Kidney (tissue), 14 donors: ENCODE measurements around the gene TFE3. TPM values are rescaled to one million over a fixed set of nuclear protein-coding genes. Genes with fewer than 3 reads are reported as not detected.

Experiments used
- DNase-seq, 5 donors: peaks; one replicate each; pipeline ENCODE4 v3.0.0-alpha.2; 2013 to 2020
- FAIRE-seq: peaks from 2 replicates; lab custom pipeline; 2012; peaks lifted over from hg19 to GRCh38; lab: Jason Lieb, UNC
- H3K27ac ChIP-seq, 2 donors: one replicate each; pipeline ENCODE4 v1.7.0; 2013; ENCODE audit warnings: low read depth in 2 of 2, low read length in 2 of 2, inconsistent platforms in 1 of 2
- H3K27me3 ChIP-seq: one replicate; pipeline ENCODE4 v1.7.1; 2013; ENCODE audit warnings: low read length, inconsistent platforms; ENCODE audit not compliant: control insufficient read depth, insufficient read depth
- H3K36me3 ChIP-seq, 3 donors: one replicate each; pipeline versions ENCODE4 v1.7.0 to v1.7.1; 2013; ENCODE audit warnings: low read length in 3 of 3, control low read depth in 1 of 3, inconsistent platforms in 1 of 3; ENCODE audit not compliant: insufficient read depth in 3 of 3, control insufficient read depth in 2 of 3
- H3K4me1 ChIP-seq, 3 donors: one replicate each; pipeline versions ENCODE4 v1.7.0 to v1.7.1; 2013; ENCODE audit warnings: low read length in 3 of 3, inconsistent platforms in 1 of 3, low read depth in 1 of 3; ENCODE audit not compliant: control insufficient read depth in 2 of 3, insufficient read depth in 2 of 3
- H3K4me3 ChIP-seq, 3 donors: one replicate each; pipeline versions ENCODE4 v1.7.0 to v1.8.1; 2013; ENCODE audit warnings: low read length in 3 of 3, control low read depth in 1 of 3, inconsistent platforms in 1 of 3
- H3K9ac ChIP-seq, 3 donors: one replicate each; pipeline versions ENCODE4 v1.7.0 to v1.7.1; 2013; ENCODE audit warnings: low read length in 3 of 3, control low read depth in 1 of 3, inconsistent platforms in 1 of 3
- H3K9me3 ChIP-seq, 3 donors: one replicate each; pipeline versions ENCODE4 v1.7.0 to v1.7.1; 2013; ENCODE audit warnings: low read length in 3 of 3, control low read depth in 1 of 3, inconsistent platforms in 1 of 3; ENCODE audit not compliant: control insufficient read depth in 2 of 3, insufficient read depth in 1 of 3
- CTCF ChIP-seq: IDR thresholded peaks from 3 replicates; pipeline ENCODE4 v1.5.1; 2012; ENCODE audit warnings: mild to moderate bottlenecking, moderate library complexity, borderline replicate concordance; ENCODE audit not compliant: insufficient read depth; ENCODE audit errors: extremely low read depth
- intact Hi-C: fragments of 100-400 bp; cut with DNase I; formaldehyde crosslinking; loops from one replicate; pipeline ENCODE4 v1.11.1; 2022
- polyA plus RNA-seq: library from polyadenylated mRNA; stranded (reverse); fragments of 350-450 nt; fragmentation: Illumina TruSeq; extraction: RNeasy Lipid Tissue Mini Kit (QIAGEN cat#74804); gene quantifications from one replicate; pipeline ENCODE4 v1.2.3, GENCODE V29; 2014; ENCODE audit warnings: low read depth, low replicate concordance; ENCODE audit not compliant: insufficient read depth
- total RNA-seq: library from RNA; stranded (reverse); fragmentation: NEBNext Ultra II Directional; extraction: Animal tissue kit (Norgen Biotek cat#: 25700); gene quantifications from one replicate; pipeline ENCODE4 v1.2.1, GENCODE V29; 2021
- donor health status: control.
- donor health status: control.
- donor health status: control.
- donor health status: control.
- donor health status: control.
- donor health status: DM: yes; HTN: yes; CAD: no.
- donor health status: Normal renal cell carcinoma (clear cell type).

TFE3 gene
- total and polyA plus RNA-seq, 2 donors from 2014 or later: 32.8 to 47.3 TPM

DNA sequence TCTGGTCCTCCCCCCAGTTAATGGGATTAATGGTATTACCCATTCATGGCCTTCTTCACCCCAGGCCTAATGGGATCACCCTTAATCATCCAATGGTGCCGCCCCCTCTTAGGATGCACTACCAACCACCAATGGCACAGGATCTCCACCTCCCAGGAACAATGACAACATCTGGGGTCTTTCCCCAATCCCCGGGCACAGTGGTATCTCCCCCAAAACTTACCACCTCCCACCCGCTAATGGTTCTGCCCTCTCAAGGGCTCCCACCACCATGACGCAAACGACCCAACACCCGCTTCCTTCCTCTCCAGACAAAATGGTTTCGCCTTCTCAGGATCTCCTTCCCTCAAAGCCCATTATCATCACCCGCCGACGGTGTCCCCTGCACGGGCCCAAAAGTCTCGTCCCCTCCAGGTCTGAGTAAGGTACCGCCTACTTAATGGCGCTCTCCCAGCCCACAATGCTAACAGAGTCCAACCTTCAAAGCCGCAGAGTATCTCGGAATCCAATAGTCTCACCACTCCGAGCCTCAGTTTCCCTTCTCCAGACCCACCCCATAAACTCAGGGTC, 41.6 kb downstream of the TFE3 start:
- Histone ChIP-seq H3K9ac (peak overlapping the region; percentile 77 to 81 (median 80)), H3K4me1 (peaks cover 0 to 6% (median 0%) of the 10 kb centered on the region in 3 donors), H3K4me3 (peak overlapping the region; percentile 91 to 97 (median 92)), H3K27me3 (no peaks in the 10 kb centered on the region), H3K9me3 (no peaks in the 10 kb centered on the region), H3K36me3 (peaks cover 3 to 5% (median 4%) of the 10 kb centered on the region in 3 donors), H3K27ac (peak overlapping the region; percentile 57 to 90)
- DNase-seq (peak in 4 of 5 donors; percentile 17 to 58 (median 40)), FAIRE-seq (no peak)
- no peak for TF ChIP-seq CTCF
- intact Hi-C loops: no loop called here

- Histone ChIP-seq H3K36me3 (peaks cover 3 to 5% (median 4%) of the 10 kb centered on the region in 3 donors), H3K9ac (no peak overlapping the region), H3K27me3 (no peaks in the 10 kb centered on the region), H3K9me3 (no peaks in the 10 kb centered on the region), H3K27ac (no peak overlapping the region), H3K4me1 (peaks cover 0 to 6% (median 0%) of the 10 kb centered on the region in 3 donors), H3K4me3 (no peak overlapping the region)
- DNase-seq (no peak), FAIRE-seq (no peak)
- intact Hi-C loops: no loop called here
- TF ChIP-seq CTCF: no peak
Measured at GRCh38 chrX:49000636-49001035, 42.5 kb downstream of the TFE3 start.

- peaks cover 0 to 6% (median 0%) of the 10 kb centered on the region in 3 donors for H3K4me1 ChIP-seq
- no peak overlapping the region for H3K9ac ChIP-seq
- no peak for FAIRE-seq
- H3K27ac ChIP-seq: no peak overlapping the region
- no peak for TF ChIP-seq CTCF
- H3K4me3 ChIP-seq: no peak overlapping the region
- DNase-seq: no peak
- no peaks in the 10 kb centered on the region for H3K9me3 ChIP-seq
- intact Hi-C loops: no loop called here
- H3K27me3 ChIP-seq: no peaks in the 10 kb centered on the region
- peaks cover 4 to 11% (median 5%) of the 10 kb centered on the region in 3 donors for H3K36me3 ChIP-seq
Measured at GRCh38 chrX:48999030-48999429, 44.1 kb downstream of the TFE3 start.
